HEK293 (cell line): Measurements from ENCODE around the gene CDC14A.

ENCODE experiments used
- CTCF ChIP-seq: fragments of 450-650 bp; formaldehyde crosslinking; IDR thresholded peaks from 2 replicates; pipeline ENCODE4 v1.5.1; 2016; ENCODE audit warnings: missing biosample characterization, missing genetic modification characterization
- KLF8 ChIP-seq: fragments of 450-650 bp; formaldehyde crosslinking; IDR thresholded peaks from 2 replicates; pipeline ENCODE4 v1.5.1; 2016; ENCODE audit warnings: missing biosample characterization, missing genetic modification characterization
- SP2 ChIP-seq: fragments of 450-650 bp; formaldehyde crosslinking; IDR thresholded peaks from 2 replicates; pipeline ENCODE4 v1.5.1; 2016; ENCODE audit warnings: missing biosample characterization, missing genetic modification characterization
- ZBTB1 ChIP-seq: fragments of 450-650 bp; formaldehyde crosslinking; IDR thresholded peaks from 2 replicates; pipeline ENCODE4 v1.5.1; 2016; ENCODE audit warnings: missing biosample characterization, missing genetic modification characterization
- ZBTB17 ChIP-seq: fragments of 450-650 bp; formaldehyde crosslinking; IDR thresholded peaks from 2 replicates; pipeline ENCODE4 v1.5.1; 2016; ENCODE audit warnings: missing biosample characterization, missing genetic modification characterization
- ZNF302 ChIP-seq: fragments of 450-650 bp; formaldehyde crosslinking; IDR thresholded peaks from 2 replicates; pipeline ENCODE4 v1.5.1; 2016; ENCODE audit warnings: missing biosample characterization, missing genetic modification characterization, low read depth
- ZNF391 ChIP-seq: fragments of 450-650 bp; formaldehyde crosslinking; IDR thresholded peaks from 2 replicates; pipeline ENCODE4 v1.5.1; 2016; ENCODE audit warnings: low read depth, missing biosample characterization, missing genetic modification characterization, borderline replicate concordance
- ZNF558 ChIP-seq: fragments of 450-650 bp; formaldehyde crosslinking; IDR thresholded peaks from 2 replicates; pipeline ENCODE4 v1.5.1; 2016; ENCODE audit warnings: missing biosample characterization, missing genetic modification characterization
- ZNF776 ChIP-seq: fragments of 450-650 bp; formaldehyde crosslinking; IDR thresholded peaks from 2 replicates; pipeline ENCODE4 v1.5.0; 2017; ENCODE audit warnings: missing biosample characterization, missing genetic modification characterization, borderline replicate concordance
- ZNF777 ChIP-seq: fragments of 450-650 bp; formaldehyde crosslinking; IDR thresholded peaks from 2 replicates; pipeline ENCODE4 v1.5.1; 2017; ENCODE audit warnings: missing biosample characterization, missing genetic modification characterization, borderline replicate concordance
- ZSCAN16 ChIP-seq: fragments of 450-650 bp; formaldehyde crosslinking; IDR thresholded peaks from 2 replicates; pipeline ENCODE4 v1.5.1; 2016; ENCODE audit warnings: missing biosample characterization, missing genetic modification characterization

- TF ChIP-seq ZNF558 (tag by site-specific recombination) (no peak), ZNF302 (no peak), ZNF391 (tag by site-specific recombination) (no peak), ZBTB17 (tag by site-specific recombination) (no peak), ZBTB1 (tag by site-specific recombination) (no peak), ZNF777 (tag by site-specific recombination) (no peak), SP2 (tag by site-specific recombination) (no peak), ZNF776 (tag by site-specific recombination) (no peak), CTCF (no peak), KLF8 (tag by site-specific recombination) (no peak), ZSCAN16 (no peak)
Measured at GRCh38 chr1:100535264-100535663, 183.0 kb downstream of the CDC14A start.
